Liver (tissue), 9 donors: Measurements from ENCODE around the gene PINLYP. TPM values are rescaled to one million over a fixed set of nuclear protein-coding genes. Genes with fewer than 3 reads are reported as not detected.
A peak's percentile ranks its signal among the peaks of the same experiment; 100 is the strongest.

Experiments
- DNase-seq: peaks from one replicate; pipeline ENCODE4 v3.0.0-alpha.2; 2017; ENCODE audit warnings: low spot score
- H3K27ac ChIP-seq, 2 donors: one replicate each; pipeline ENCODE4 v1.7.0; 2013; ENCODE audit warnings: inconsistent platforms in 2 of 2, low read length in 2 of 2, control low read depth in 1 of 2, low read depth in 1 of 2, mild to moderate bottlenecking in 1 of 2
- H3K27me3 ChIP-seq, 4 donors: one replicate each; pipeline versions ENCODE4 v1.6.1 to v1.7.0; 2013; ENCODE audit warnings: low read length in 3 of 4, inconsistent platforms in 1 of 4, mild to moderate bottlenecking in 1 of 4, moderate library complexity in 1 of 4; ENCODE audit not compliant: control insufficient read depth in 4 of 4, insufficient read depth in 4 of 4
- H3K36me3 ChIP-seq, 4 donors: one replicate each; pipeline versions ENCODE4 v1.6.1 to v1.7.0; 2013; ENCODE audit warnings: low read length in 3 of 4, mild to moderate bottlenecking in 3 of 4, low read depth in 1 of 4, moderate library complexity in 1 of 4; ENCODE audit not compliant: control insufficient read depth in 4 of 4, insufficient read depth in 3 of 4
- H3K4me1 ChIP-seq, 4 donors: one replicate each; pipeline versions ENCODE4 v1.6.1 to v1.7.0; 2013; ENCODE audit warnings: low read length in 3 of 4, mild to moderate bottlenecking in 3 of 4, moderate library complexity in 1 of 4; ENCODE audit not compliant: control insufficient read depth in 4 of 4, insufficient read depth in 4 of 4
- H3K4me3 ChIP-seq, 3 donors: one replicate each; pipeline versions ENCODE4 v1.6.1 to v1.7.0; 2013; ENCODE audit warnings: low read length in 3 of 3, control low read depth in 1 of 3, low read depth in 1 of 3, mild to moderate bottlenecking in 1 of 3
- H3K9ac ChIP-seq, 2 donors: one replicate each; pipeline ENCODE4 v1.7.0; 2013; ENCODE audit warnings: low read length in 2 of 2, mild to moderate bottlenecking in 2 of 2, moderate library complexity in 2 of 2, control low read depth in 1 of 2, low read depth in 1 of 2
- H3K9me3 ChIP-seq, 4 donors: one replicate each; pipeline versions ENCODE4 v1.6.1 to v1.7.0; 2013; ENCODE audit warnings: low read length in 3 of 4; ENCODE audit not compliant: control insufficient read depth in 4 of 4
- CTCF ChIP-seq: fragments of 150-350 bp; IDR thresholded peaks from 2 replicates; pipeline ENCODE4 v1.5.1; 2017; ENCODE audit warnings: improper control_type of control experiment, low read depth, low read length; ENCODE audit not compliant: missing input control
- FOXA1 ChIP-seq: IDR thresholded peaks from 2 replicates; pipeline ENCODE4 v1.6.1; 2016; ENCODE audit warnings: antibody characterized with exemption
- FOXA2 ChIP-seq: IDR thresholded peaks from 2 replicates; pipeline ENCODE4 v1.6.1; 2016; ENCODE audit warnings: antibody characterized with exemption
- GABPA ChIP-seq, 2 donors: IDR thresholded peaks in 1 of 2; conservative IDR thresholded peaks in 1 of 2; 2 replicates each; pipeline ENCODE4 v1.6.1; 2016; ENCODE audit warnings: antibody characterized with exemption in 2 of 2, mild to moderate bottlenecking in 1 of 2, moderate library complexity in 1 of 2
- HNF4A ChIP-seq, 2 donors: conservative IDR thresholded peaks; 2 replicates each; pipeline ENCODE4 v1.6.1; 2016; ENCODE audit warnings: antibody characterized with exemption in 2 of 2, mild to moderate bottlenecking in 2 of 2
- JUND ChIP-seq, 2 donors: IDR thresholded peaks; 2 replicates each; pipeline ENCODE4 v1.6.1; 2016; ENCODE audit warnings: antibody characterized with exemption in 2 of 2
- NR2F2 ChIP-seq: IDR thresholded peaks from 2 replicates; pipeline ENCODE4 v1.6.1; 2016; ENCODE audit warnings: antibody characterized with exemption
- RAD21 ChIP-seq, 2 donors: IDR thresholded peaks; 2 replicates each; pipeline ENCODE4 v1.6.1; 2016; ENCODE audit warnings: antibody characterized with exemption in 2 of 2, mild to moderate bottlenecking in 2 of 2
- RXRA ChIP-seq, 2 donors: IDR thresholded peaks; 2 replicates each; pipeline ENCODE4 v1.6.1; 2017 to 2018; ENCODE audit warnings: antibody characterized with exemption in 2 of 2, mild to moderate bottlenecking in 1 of 2
- SP1 ChIP-seq: IDR thresholded peaks from 2 replicates; pipeline ENCODE4 v1.6.1; 2018; ENCODE audit warnings: antibody characterized with exemption, mild to moderate bottlenecking
- YY1 ChIP-seq: IDR thresholded peaks from 2 replicates; pipeline ENCODE4 v1.6.1; 2016; ENCODE audit warnings: antibody characterized with exemption, mild to moderate bottlenecking
- WGBS: extraction: QIAGEN DNeasy Blood & Tissue Kit; methylation state at CpG from one replicate; pipeline ENCODE4 v1.1.7; 2013; 5-methylcytosine and 5-hydroxymethylcytosine counted together
- polyA plus RNA-seq, 2 donors: library from polyadenylated mRNA; stranded (reverse) in 1 of 2; unstranded in 1 of 2; fragments of 200-250 nt in 1 of 2; fragments of >200 nt in 1 of 2; fragmentation: Nextera tagmentation in 1 of 2; extraction: Ambion mirVana in 1 of 2; gene quantifications; one replicate each; pipeline versions ENCODE4 v1.2.1 to v1.2.3, GENCODE V29; 2013 to 2015
- total RNA-seq, 2 donors: library from RNA; depleted of rRNA; stranded (reverse); fragments of >200 nt; gene quantifications; one replicate each; pipeline ENCODE4 v1.2.3, GENCODE V29; 2014
- TF ChIP-seq, protein P1 (sequence below): IDR thresholded peaks from 2 replicates; pipeline ENCODE4 v1.6.1; 2016; ENCODE audit warnings: antibody characterized with exemption, mild to moderate bottlenecking
- TF ChIP-seq, protein P2 (sequence below): IDR thresholded peaks from 2 replicates; pipeline ENCODE4 v1.6.1; 2016; ENCODE audit warnings: antibody characterized with exemption
- TF ChIP-seq, protein P3 (sequence below): IDR thresholded peaks from 2 replicates; pipeline ENCODE4 v1.6.1; 2016; ENCODE audit warnings: antibody characterized with exemption
- donor health status: healthy.
- donor health status: healthy.
- donor health status: healthy.
- donor health status: healthy.
- donor health status: healthy.

The PINLYP gene
- total and polyA plus RNA-seq, 4 donors: 0.42 to 4.3 (median 0.57) TPM

DNA sequence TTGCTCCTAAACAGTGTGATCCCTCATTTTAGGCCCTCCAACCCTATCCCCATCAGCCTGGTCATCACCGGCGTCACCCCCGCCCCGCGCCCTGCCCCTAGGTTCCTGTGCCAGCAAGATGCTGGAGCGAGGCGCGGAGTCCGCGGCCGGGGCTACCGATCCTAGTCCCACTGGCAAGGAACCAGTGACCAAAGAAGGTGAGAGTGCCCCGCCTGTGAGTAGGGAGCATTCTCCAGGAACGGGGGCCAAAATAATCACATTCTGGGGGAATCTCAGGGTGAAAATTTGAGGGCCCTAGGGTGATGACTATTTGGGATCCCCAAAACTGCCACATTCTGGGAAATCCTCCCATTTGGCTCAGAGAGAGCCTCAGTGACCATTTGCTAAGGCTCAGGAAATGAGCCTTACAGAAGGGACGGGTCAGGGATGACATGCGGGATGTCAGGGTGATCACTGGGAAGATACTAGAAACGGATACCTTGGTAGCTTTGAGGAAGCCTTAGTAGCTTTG is 41.2 kb upstream of the PINLYP start:
- DNase-seq: no peak
- Histone ChIP-seq H3K36me3 (peaks cover 0 to 4% (median 2%) of the 10 kb centered on the region in 4 donors), H3K9ac (no peak overlapping the region), H3K27ac (peak overlapping the region; percentile 92 to 98), H3K9me3 (no peaks in the 10 kb centered on the region), H3K27me3 (no peaks in the 10 kb centered on the region), H3K4me3 (no peak overlapping the region), H3K4me1 (peaks cover 1 to 22% (median 15%) of the 10 kb centered on the region in 4 donors)
- whole genome bisulfite sequencing: 36% methylated on average over 17 of the region's 17 CpGs
- TF ChIP-seq HNF4A (conservative IDR thresholded peaks at IDR 0.05): no peak
- TF ChIP-seq, protein P1, sequence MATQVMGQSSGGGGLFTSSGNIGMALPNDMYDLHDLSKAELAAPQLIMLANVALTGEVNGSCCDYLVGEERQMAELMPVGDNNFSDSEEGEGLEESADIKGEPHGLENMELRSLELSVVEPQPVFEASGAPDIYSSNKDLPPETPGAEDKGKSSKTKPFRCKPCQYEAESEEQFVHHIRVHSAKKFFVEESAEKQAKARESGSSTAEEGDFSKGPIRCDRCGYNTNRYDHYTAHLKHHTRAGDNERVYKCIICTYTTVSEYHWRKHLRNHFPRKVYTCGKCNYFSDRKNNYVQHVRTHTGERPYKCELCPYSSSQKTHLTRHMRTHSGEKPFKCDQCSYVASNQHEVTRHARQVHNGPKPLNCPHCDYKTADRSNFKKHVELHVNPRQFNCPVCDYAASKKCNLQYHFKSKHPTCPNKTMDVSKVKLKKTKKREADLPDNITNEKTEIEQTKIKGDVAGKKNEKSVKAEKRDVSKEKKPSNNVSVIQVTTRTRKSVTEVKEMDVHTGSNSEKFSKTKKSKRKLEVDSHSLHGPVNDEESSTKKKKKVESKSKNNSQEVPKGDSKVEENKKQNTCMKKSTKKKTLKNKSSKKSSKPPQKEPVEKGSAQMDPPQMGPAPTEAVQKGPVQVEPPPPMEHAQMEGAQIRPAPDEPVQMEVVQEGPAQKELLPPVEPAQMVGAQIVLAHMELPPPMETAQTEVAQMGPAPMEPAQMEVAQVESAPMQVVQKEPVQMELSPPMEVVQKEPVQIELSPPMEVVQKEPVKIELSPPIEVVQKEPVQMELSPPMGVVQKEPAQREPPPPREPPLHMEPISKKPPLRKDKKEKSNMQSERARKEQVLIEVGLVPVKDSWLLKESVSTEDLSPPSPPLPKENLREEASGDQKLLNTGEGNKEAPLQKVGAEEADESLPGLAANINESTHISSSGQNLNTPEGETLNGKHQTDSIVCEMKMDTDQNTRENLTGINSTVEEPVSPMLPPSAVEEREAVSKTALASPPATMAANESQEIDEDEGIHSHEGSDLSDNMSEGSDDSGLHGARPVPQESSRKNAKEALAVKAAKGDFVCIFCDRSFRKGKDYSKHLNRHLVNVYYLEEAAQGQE: no peak
- TF ChIP-seq FOXA2: no peak
- TF ChIP-seq GABPA (IDR thresholded peaks at IDR 0.05 in 1 of 2, conservative IDR thresholded peaks at IDR 0.05 in 1 of 2): no peak
- TF ChIP-seq CTCF: no peak
- TF ChIP-seq RXRA (IDR thresholded peaks at IDR 0.05): no peak
- TF ChIP-seq, protein P2, sequence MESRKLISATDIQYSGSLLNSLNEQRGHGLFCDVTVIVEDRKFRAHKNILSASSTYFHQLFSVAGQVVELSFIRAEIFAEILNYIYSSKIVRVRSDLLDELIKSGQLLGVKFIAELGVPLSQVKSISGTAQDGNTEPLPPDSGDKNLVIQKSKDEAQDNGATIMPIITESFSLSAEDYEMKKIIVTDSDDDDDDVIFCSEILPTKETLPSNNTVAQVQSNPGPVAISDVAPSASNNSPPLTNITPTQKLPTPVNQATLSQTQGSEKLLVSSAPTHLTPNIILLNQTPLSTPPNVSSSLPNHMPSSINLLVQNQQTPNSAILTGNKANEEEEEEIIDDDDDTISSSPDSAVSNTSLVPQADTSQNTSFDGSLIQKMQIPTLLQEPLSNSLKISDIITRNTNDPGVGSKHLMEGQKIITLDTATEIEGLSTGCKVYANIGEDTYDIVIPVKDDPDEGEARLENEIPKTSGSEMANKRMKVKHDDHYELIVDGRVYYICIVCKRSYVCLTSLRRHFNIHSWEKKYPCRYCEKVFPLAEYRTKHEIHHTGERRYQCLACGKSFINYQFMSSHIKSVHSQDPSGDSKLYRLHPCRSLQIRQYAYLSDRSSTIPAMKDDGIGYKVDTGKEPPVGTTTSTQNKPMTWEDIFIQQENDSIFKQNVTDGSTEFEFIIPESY: no peak
- TF ChIP-seq YY1: no peak
- TF ChIP-seq SP1: no peak
- TF ChIP-seq NR2F2: no peak
- no peak for TF ChIP-seq JUND (IDR thresholded peaks at IDR 0.05)
- TF ChIP-seq, protein P3, sequence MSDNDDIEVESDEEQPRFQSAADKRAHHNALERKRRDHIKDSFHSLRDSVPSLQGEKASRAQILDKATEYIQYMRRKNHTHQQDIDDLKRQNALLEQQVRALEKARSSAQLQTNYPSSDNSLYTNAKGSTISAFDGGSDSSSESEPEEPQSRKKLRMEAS: no peak
- no peak for TF ChIP-seq FOXA1
- no peak for TF ChIP-seq RAD21 (IDR thresholded peaks at IDR 0.05)
